Measurements from ENCODE around the gene AJM1.

AJM1 gene

GRCh38 chr9:136850866-136851775 lies 8.8 kb downstream of the AJM1 start:
- Histone ChIP-seq H3K27me3 (ENCODE audit: insufficient read depth, poor library complexity, severe bottlenecking) (peaks cover 4% of the 10 kb centered on the region), H3K36me3 (ENCODE audit: low read depth) (peaks cover 16% of the 10 kb centered on the region), H3K4me1 (ENCODE audit: insufficient read depth, poor library complexity, severe bottlenecking) (no peaks in the 10 kb centered on the region), H3K4me3 (ENCODE audit: severe bottlenecking) (no peak overlapping the region), H3K9me3 (ENCODE audit: severe bottlenecking) (no peaks in the 10 kb centered on the region), H3K27ac (ENCODE audit: poor library complexity, severe bottlenecking) (no peak overlapping the region)
- TF ChIP-seq CTCF (IDR thresholded peaks at IDR 0.05; ENCODE audit: poor library complexity, severe bottlenecking): no peak
- DNase-seq (ENCODE audit: low spot score) (no peak), ATAC-seq (ENCODE audit: low read depth) (no peak)

GRCh38 chr9:136851941-136852663 lies 9.8 kb downstream of the AJM1 start, which contains the start of gene MAMDC4:
TSS of gene MAMDC4 (plus strand) at chr9:136852346. CDS start at chr9:136852417, 71 bp downstream.
- DNase-seq (ENCODE audit: low spot score) (no peak), ATAC-seq (ENCODE audit: low read depth) (no peak)
- H3K4me1 ChIP-seq (ENCODE audit: insufficient read depth, poor library complexity, severe bottlenecking): no peaks in the 10 kb centered on the region
- H3K9me3 ChIP-seq (ENCODE audit: severe bottlenecking): no peaks in the 10 kb centered on the region
- TF ChIP-seq CTCF (IDR thresholded peaks at IDR 0.05; ENCODE audit: poor library complexity, severe bottlenecking): no peak
- H3K4me3 ChIP-seq (ENCODE audit: severe bottlenecking): no peak within 1 kb of the TSS
- H3K27ac ChIP-seq (ENCODE audit: poor library complexity, severe bottlenecking): no peak within 1 kb of the TSS
- H3K36me3 ChIP-seq (ENCODE audit: low read depth): peaks cover 16% of the 10 kb centered on the region
- no peaks in the 10 kb centered on the region for H3K27me3 ChIP-seq (ENCODE audit: insufficient read depth, poor library complexity, severe bottlenecking)

GRCh38 chr9:136852664-136853595 lies 10.7 kb downstream of the AJM1 start:
- Histone ChIP-seq H3K4me3 (ENCODE audit: severe bottlenecking) (no peak overlapping the region), H3K9me3 (ENCODE audit: severe bottlenecking) (no peaks in the 10 kb centered on the region), H3K27me3 (ENCODE audit: insufficient read depth, poor library complexity, severe bottlenecking) (no peaks in the 10 kb centered on the region), H3K27ac (ENCODE audit: poor library complexity, severe bottlenecking) (no peak overlapping the region), H3K36me3 (ENCODE audit: low read depth) (peaks cover 16% of the 10 kb centered on the region), H3K4me1 (ENCODE audit: insufficient read depth, poor library complexity, severe bottlenecking) (no peaks in the 10 kb centered on the region)
- no peak for ATAC-seq (ENCODE audit: low read depth)
- no peak for TF ChIP-seq CTCF (IDR thresholded peaks at IDR 0.05; ENCODE audit: poor library complexity, severe bottlenecking)
- DNase-seq (ENCODE audit: low spot score): no peak

- TF ChIP-seq CTCF (IDR thresholded peaks at IDR 0.05; ENCODE audit: poor library complexity, severe bottlenecking): no peak
- no peaks in the 10 kb centered on the region for H3K4me1 ChIP-seq (ENCODE audit: insufficient read depth, poor library complexity, severe bottlenecking)
- ATAC-seq (ENCODE audit: low read depth): no peak
Observed at GRCh38 chr9:136853596-136854112, 11.4 kb downstream of the AJM1 start.

More at GRCh38 chr9:136853596-136854112, 11.4 kb downstream of the AJM1 start:
- H3K27me3 ChIP-seq (ENCODE audit: insufficient read depth, poor library complexity, severe bottlenecking): no peaks in the 10 kb centered on the region
- H3K36me3 ChIP-seq (ENCODE audit: low read depth): peaks cover 16% of the 10 kb centered on the region
- no peak for DNase-seq (ENCODE audit: low spot score)
- no peaks in the 10 kb centered on the region for H3K9me3 ChIP-seq (ENCODE audit: severe bottlenecking)
- H3K27ac ChIP-seq (ENCODE audit: poor library complexity, severe bottlenecking): no peak overlapping the region
- no peak overlapping the region for H3K4me3 ChIP-seq (ENCODE audit: severe bottlenecking)
